Skeletal muscle tissue (tissue), 4 donors: Measurements from ENCODE around the gene MIPOL1. TPM values are rescaled to one million over a fixed set of nuclear protein-coding genes. Genes with fewer than 3 reads are reported as not detected.

Source experiments
- H3K27ac ChIP-seq: one replicate; pipeline ENCODE4 v1.7.0; 2013; ENCODE audit warnings: mild to moderate bottlenecking, low read depth, low read length, inconsistent platforms
- H3K27me3 ChIP-seq, 3 donors: one replicate each; pipeline ENCODE4 v1.7.0; 2013; ENCODE audit warnings: low read length in 3 of 3; ENCODE audit not compliant: control insufficient read depth in 3 of 3, insufficient read depth in 3 of 3
- H3K36me3 ChIP-seq, 3 donors: one replicate each; pipeline ENCODE4 v1.7.0; 2013; ENCODE audit warnings: low read length in 3 of 3; ENCODE audit not compliant: control insufficient read depth in 3 of 3, insufficient read depth in 3 of 3
- H3K4me1 ChIP-seq, 3 donors: one replicate each; pipeline ENCODE4 v1.7.0; 2013; ENCODE audit warnings: low read length in 3 of 3, mild to moderate bottlenecking in 3 of 3; ENCODE audit not compliant: control insufficient read depth in 3 of 3, insufficient read depth in 3 of 3
- H3K4me3 ChIP-seq, 3 donors: one replicate each; pipeline ENCODE4 v1.7.0; 2013; ENCODE audit warnings: low read length in 3 of 3
- H3K9ac ChIP-seq, 3 donors: one replicate each; pipeline ENCODE4 v1.7.0; 2013; ENCODE audit warnings: low read length in 3 of 3, mild to moderate bottlenecking in 3 of 3, moderate library complexity in 2 of 3, low read depth in 1 of 3
- H3K9me3 ChIP-seq, 3 donors: one replicate each; pipeline ENCODE4 v1.7.0; 2013; ENCODE audit warnings: low read length in 3 of 3; ENCODE audit not compliant: control insufficient read depth in 3 of 3
- total RNA-seq: library from RNA; depleted of rRNA; stranded (reverse); fragments of >200 nt; gene quantifications from one replicate; pipeline ENCODE4 v1.2.3, GENCODE V29; 2014
- donor health status: Osteomylitis.

MIPOL1 gene
- total RNA-seq, 1 donor from 2014 or later = 16.7 TPM

- H3K27me3 ChIP-seq = no peaks in the 10 kb centered on the region
- H3K4me3 ChIP-seq = no peak overlapping the region
Measured at GRCh38 chr14:37411079-37411735, 213.5 kb downstream of the MIPOL1 start.

GRCh38 chr14:37413050-37413449 lies 215.3 kb downstream of the MIPOL1 start:
- no peak overlapping the region for H3K9ac ChIP-seq
- H3K27ac ChIP-seq = no peak overlapping the region
- H3K36me3 ChIP-seq = no peaks in the 10 kb centered on the region
- no peaks in the 10 kb centered on the region for H3K9me3 ChIP-seq
- no peaks in the 10 kb centered on the region for H3K4me1 ChIP-seq
- H3K27me3 ChIP-seq = no peaks in the 10 kb centered on the region
- no peak overlapping the region for H3K4me3 ChIP-seq

More at GRCh38 chr14:37411079-37411735, 213.5 kb downstream of the MIPOL1 start:
- no peaks in the 10 kb centered on the region for H3K9me3 ChIP-seq
- no peaks in the 10 kb centered on the region for H3K36me3 ChIP-seq
- no peak overlapping the region for H3K27ac ChIP-seq
- H3K9ac ChIP-seq = no peak overlapping the region
- no peaks in the 10 kb centered on the region for H3K4me1 ChIP-seq

- Histone ChIP-seq H3K4me1 (no peaks in the 10 kb centered on the region), H3K9ac (no peak overlapping the region), H3K27ac (no peak overlapping the region), H3K4me3 (no peak overlapping the region), H3K9me3 (no peaks in the 10 kb centered on the region), H3K27me3 (no peaks in the 10 kb centered on the region), H3K36me3 (no peaks in the 10 kb centered on the region)
Measured at GRCh38 chr14:37413504-37414003, 215.8 kb downstream of the MIPOL1 start.

GRCh38 chr14:37416264-37416663 lies 218.5 kb downstream of the MIPOL1 start:
- Histone ChIP-seq H3K4me3 (no peak overlapping the region), H3K4me1 (no peaks in the 10 kb centered on the region)

GRCh38 chr14:37417151-37417550 lies 219.4 kb downstream of the MIPOL1 start:
- H3K4me1 ChIP-seq = no peaks in the 10 kb centered on the region
- H3K27ac ChIP-seq = no peak overlapping the region
- no peak overlapping the region for H3K4me3 ChIP-seq
- H3K9ac ChIP-seq = no peak overlapping the region
- H3K27me3 ChIP-seq = no peaks in the 10 kb centered on the region
- H3K36me3 ChIP-seq = no peaks in the 10 kb centered on the region
- H3K9me3 ChIP-seq = no peaks in the 10 kb centered on the region

More at GRCh38 chr14:37416264-37416663, 218.5 kb downstream of the MIPOL1 start:
- Histone ChIP-seq H3K9me3 (no peaks in the 10 kb centered on the region), H3K27me3 (no peaks in the 10 kb centered on the region), H3K9ac (no peak overlapping the region), H3K36me3 (no peaks in the 10 kb centered on the region), H3K27ac (no peak overlapping the region)

GRCh38 chr14:37417833-37418232 lies 220.1 kb downstream of the MIPOL1 start:
- Histone ChIP-seq H3K9me3 (no peaks in the 10 kb centered on the region), H3K27me3 (no peaks in the 10 kb centered on the region), H3K36me3 (no peaks in the 10 kb centered on the region), H3K27ac (no peak overlapping the region), H3K9ac (no peak overlapping the region), H3K4me1 (no peaks in the 10 kb centered on the region), H3K4me3 (no peak overlapping the region)

GRCh38 chr14:37420622-37421021 lies 222.9 kb downstream of the MIPOL1 start:
- Histone ChIP-seq H3K36me3 (no peaks in the 10 kb centered on the region), H3K9ac (no peak overlapping the region)

GRCh38 chr14:37422319-37422718 lies 224.6 kb downstream of the MIPOL1 start:
- Histone ChIP-seq H3K27me3 (no peaks in the 10 kb centered on the region), H3K4me3 (no peak overlapping the region), H3K9ac (no peak overlapping the region), H3K4me1 (no peaks in the 10 kb centered on the region), H3K9me3 (no peaks in the 10 kb centered on the region), H3K27ac (no peak overlapping the region), H3K36me3 (no peaks in the 10 kb centered on the region)

More at GRCh38 chr14:37420622-37421021, 222.9 kb downstream of the MIPOL1 start:
- H3K27ac ChIP-seq = no peak overlapping the region
- H3K4me3 ChIP-seq = no peak overlapping the region
- no peaks in the 10 kb centered on the region for H3K4me1 ChIP-seq
- no peaks in the 10 kb centered on the region for H3K27me3 ChIP-seq
- no peaks in the 10 kb centered on the region for H3K9me3 ChIP-seq

- Histone ChIP-seq H3K9me3 (no peaks in the 10 kb centered on the region), H3K4me1 (no peaks in the 10 kb centered on the region), H3K27me3 (no peaks in the 10 kb centered on the region), H3K9ac (no peak overlapping the region), H3K36me3 (no peaks in the 10 kb centered on the region), H3K27ac (no peak overlapping the region), H3K4me3 (no peak overlapping the region)
Measured at GRCh38 chr14:37422748-37423147, 225.0 kb downstream of the MIPOL1 start.

GRCh38 chr14:37428954-37429353 lies 231.2 kb downstream of the MIPOL1 start:
- Histone ChIP-seq H3K27ac (no peak overlapping the region), H3K36me3 (no peaks in the 10 kb centered on the region), H3K4me3 (no peak overlapping the region), H3K4me1 (no peaks in the 10 kb centered on the region), H3K9ac (no peak overlapping the region), H3K27me3 (no peaks in the 10 kb centered on the region), H3K9me3 (no peaks in the 10 kb centered on the region)
